Astrocyte of the spinal cord (primary cell): Measurements from ENCODE around the gene XRCC6.
"Not testable (repeated sequence)": the region's sequence is repeated elsewhere in the genome, so short reads cannot be mapped to it uniquely, and the experiment has no call there.

ENCODE experiments used
- DNase-seq: peaks from one replicate; pipeline ENCODE4 v3.0.0; 2011; ENCODE audit warnings: low read depth, low spot score
- H3K4me3 ChIP-seq: 2 replicates; pipeline ENCODE4 v1.5.1; 2011; ENCODE audit warnings: low read depth, mild to moderate bottlenecking, low read length, moderate library complexity
- in situ Hi-C: cut with HindIII; loops from 2 replicates; pipeline ENCODE4 v1.10.0; 2017; ENCODE audit warnings: low sequenced_read_pairs
- TF ChIP-seq, protein P1 (sequence below): IDR thresholded peaks from 2 replicates; pipeline ENCODE4 v1.5.1; 2012; ENCODE audit warnings: low read depth, mild to moderate bottlenecking, low read length, inconsistent platforms

XRCC6 gene

DNA sequence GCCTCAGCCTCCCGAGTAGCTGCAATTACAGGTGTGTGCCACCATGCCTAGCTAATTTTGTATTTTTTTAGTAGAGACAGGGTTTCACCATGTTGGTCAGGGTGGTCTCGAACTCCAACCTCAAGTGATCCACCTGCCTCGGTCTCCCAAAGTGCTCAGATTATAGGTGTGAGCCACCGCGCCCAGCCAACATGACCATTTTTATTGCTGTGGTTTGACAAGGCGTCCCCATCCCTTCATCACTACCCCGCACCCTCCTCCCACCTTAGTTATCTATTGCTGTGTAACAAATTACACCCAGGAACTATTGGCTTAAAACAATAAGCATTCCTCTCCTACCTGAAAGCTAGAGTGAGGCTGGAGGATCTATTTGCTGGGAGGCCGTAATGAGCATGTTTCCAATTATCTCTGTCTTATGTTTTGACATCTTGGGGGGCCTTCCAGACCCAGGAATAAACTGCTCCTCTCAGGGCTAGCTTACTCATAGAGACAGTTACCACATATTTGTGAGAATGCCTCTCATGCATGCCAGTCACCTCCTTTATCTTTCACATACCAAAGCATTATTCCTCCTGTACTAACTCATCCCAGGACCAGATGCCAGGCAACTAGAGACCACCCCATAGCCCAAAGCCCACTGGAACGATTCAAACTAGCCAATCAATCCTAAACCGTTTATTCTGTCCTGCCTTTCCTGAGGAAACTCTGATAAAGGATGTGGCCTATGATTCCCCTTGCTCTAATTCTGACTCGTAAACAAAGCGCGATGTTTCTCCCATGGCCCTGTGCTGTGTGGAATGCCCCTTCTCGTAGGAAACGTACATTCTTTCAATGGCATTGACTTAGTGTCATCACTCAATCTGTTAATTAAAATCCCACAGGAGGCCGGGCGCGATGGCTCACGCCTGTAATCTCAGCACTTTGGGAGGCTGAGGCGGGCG, 48.1 kb downstream of the XRCC6 start:
- H3K4me3 ChIP-seq, result no peak overlapping the region
- DNase-seq, result peak; percentile 46
- TF ChIP-seq, protein P1, sequence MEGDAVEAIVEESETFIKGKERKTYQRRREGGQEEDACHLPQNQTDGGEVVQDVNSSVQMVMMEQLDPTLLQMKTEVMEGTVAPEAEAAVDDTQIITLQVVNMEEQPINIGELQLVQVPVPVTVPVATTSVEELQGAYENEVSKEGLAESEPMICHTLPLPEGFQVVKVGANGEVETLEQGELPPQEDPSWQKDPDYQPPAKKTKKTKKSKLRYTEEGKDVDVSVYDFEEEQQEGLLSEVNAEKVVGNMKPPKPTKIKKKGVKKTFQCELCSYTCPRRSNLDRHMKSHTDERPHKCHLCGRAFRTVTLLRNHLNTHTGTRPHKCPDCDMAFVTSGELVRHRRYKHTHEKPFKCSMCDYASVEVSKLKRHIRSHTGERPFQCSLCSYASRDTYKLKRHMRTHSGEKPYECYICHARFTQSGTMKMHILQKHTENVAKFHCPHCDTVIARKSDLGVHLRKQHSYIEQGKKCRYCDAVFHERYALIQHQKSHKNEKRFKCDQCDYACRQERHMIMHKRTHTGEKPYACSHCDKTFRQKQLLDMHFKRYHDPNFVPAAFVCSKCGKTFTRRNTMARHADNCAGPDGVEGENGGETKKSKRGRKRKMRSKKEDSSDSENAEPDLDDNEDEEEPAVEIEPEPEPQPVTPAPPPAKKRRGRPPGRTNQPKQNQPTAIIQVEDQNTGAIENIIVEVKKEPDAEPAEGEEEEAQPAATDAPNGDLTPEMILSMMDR, result no peak
- in situ Hi-C loops, result no loop called here

DNA sequence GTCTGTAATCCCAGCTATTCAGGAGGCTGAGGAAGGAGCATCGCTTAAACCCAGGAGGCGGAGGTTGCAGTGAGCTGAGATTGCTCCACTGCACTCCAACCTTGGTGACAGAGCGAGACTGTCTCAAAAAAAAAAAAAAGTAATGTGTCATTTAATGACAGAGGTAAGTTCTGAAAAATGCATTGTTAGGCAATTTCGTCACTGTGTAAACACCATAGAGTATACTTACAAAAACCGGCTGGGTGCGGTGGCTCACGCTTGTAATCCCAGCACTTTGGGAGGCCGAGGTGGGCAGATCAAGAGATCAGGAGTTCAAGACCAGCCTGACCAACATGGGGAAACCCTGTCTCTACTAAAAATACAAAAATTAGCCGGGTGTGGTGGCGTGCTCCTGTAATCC, 51.0 kb downstream of the XRCC6 start:
- DNase-seq, result peak; percentile 22
- in situ Hi-C loops, H3K4me3 ChIP-seq: not testable (repeated sequence)

DNA sequence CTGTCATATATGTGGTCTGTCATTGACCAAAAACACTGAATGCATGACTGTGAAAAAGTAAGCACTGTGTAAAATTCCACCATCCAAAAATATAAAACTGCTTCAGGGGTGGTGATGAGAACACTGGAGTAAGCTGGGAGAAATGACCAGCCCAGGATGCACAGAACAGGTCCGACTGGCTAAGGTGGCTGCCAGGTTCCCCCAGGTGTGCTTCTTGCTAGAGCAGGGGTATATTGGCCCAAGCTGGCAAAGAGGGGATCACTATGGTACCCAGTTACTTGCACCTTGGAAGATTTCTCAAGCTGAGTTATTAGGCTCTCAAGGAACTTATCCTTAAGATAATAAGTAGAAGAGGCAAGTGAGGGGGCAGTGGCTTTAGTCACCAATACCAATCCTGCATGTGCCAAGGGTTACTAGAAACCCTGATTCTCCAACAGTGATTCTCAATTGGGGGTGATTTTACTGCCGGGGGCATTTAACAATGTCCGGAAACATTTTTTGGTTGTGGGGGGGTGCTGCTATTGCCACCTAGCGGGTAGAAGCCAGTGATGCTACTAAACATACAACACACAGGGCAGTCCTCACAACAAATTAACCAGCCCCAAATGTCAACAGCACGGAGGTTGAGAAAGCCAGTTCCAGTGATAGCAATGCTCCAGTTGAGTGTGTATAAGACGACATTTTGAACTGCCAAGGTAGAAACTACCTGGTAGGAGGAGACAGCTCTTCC, 51.9 kb downstream of the XRCC6 start:
- in situ Hi-C loops, result no loop called here
- no peak for DNase-seq
- H3K4me3 ChIP-seq, result no peak overlapping the region
- TF ChIP-seq, protein P1, result peak; percentile 47

DNA sequence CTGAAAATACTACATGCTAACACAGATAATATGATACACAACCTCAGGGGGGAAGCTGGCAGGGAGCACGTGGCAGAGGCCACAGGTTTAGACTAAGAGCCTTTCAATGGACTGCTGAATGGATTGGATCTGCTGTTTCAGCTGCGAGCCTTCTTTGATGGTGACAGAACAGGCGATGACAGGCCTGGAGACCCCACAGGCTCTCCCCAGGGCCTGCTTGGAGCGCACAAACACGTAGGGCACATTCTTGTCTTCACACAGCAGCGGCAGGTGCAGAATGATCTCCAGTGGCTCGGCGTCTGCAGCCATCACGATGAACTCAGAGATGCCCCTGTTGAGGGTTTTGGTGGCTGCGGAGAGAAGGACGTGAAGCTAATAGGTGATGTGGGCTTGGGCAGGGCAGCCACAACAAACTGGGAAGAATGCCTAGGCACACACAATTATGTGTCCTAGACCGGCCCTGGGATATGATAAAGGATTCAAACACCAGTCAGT, 53.8 kb downstream of the XRCC6 start:
- in situ Hi-C loops, result no loop called here
- TF ChIP-seq, protein P1, result no peak
- no peak overlapping the region for H3K4me3 ChIP-seq
- no peak for DNase-seq

DNA sequence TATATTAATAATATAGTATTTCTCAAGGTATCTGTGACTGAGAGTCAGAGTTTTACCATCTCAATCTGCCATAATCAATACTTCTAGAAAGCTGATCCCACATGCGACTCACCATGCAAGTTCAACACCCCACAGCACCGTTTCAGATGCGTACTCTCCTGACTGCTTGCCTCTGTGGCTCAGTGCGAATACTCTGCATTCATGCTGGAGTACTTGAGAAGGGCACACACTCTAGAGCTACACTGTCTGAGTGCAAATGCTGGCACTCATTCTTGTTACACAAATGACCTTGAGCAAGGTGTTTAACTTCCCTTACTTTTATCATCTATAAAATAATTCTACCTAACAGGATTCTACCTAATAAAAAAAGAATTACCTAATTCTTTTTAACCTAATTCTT, 55.0 kb downstream of the XRCC6 start:
- TF ChIP-seq, protein P1, result no peak
- no peak for DNase-seq
- in situ Hi-C loops, result no loop called here
- H3K4me3 ChIP-seq, result no peak overlapping the region

DNA sequence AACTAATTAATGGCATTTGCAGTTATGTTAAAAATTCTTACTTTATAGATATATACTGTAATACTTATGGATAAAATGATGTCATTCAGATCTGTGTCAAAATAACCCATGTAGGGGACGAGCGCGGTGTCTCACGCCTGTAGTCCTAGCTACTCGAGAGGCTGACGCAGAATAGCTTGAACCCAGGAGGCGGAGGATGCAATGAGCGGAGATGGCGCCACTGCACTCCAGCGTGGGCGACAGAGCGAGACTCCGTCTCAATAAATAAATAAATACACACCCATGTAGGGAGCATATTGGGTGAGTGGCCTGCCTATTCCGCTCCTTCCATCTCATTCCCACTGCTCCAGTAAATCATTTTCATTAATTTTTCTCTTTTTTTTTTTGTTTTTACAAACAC, 60.5 kb downstream of the XRCC6 start:
- TF ChIP-seq, protein P1, result no peak
- in situ Hi-C loops, result no loop called here
- H3K4me3 ChIP-seq, result peak overlapping the region; percentile 77
- no peak for DNase-seq
